ENCODE data around the gene SEC24A.
A peak's percentile ranks its signal among the peaks of the same experiment; 100 is the strongest.
"Not testable (repeated sequence)": the region's sequence is repeated elsewhere in the genome, so short reads cannot be mapped to it uniquely, and the experiment has no call there.

SEC24A gene

GRCh38 chr5:134648425-134649162 lies at the start of gene SEC24A:
Gene SEC24A (plus strand): TSS chr5:134648785. CDS start chr5:134649077, 292 bp downstream.
- peak; percentile 77 to 78 for DNase-seq (ENCODE audit: low read depth in 1 of 2, low spot score in 1 of 2)

GRCh38 chr5:134599820-134600219 lies 48.8 kb upstream of the SEC24A start:
- not testable (repeated sequence) for DNase-seq (ENCODE audit: low read depth in 1 of 2, low spot score in 1 of 2)

- DNase-seq (ENCODE audit: low read depth in 1 of 2, low spot score in 1 of 2): no peak
These were observed 48.0 kb upstream of the SEC24A start for GRCh38 chr5:134600600-134600999.

GRCh38 chr5:134603059-134603458 lies 45.5 kb upstream of the SEC24A start:
- DNase-seq (ENCODE audit: low read depth in 1 of 2, low spot score in 1 of 2): no peak

- DNase-seq (ENCODE audit: low read depth in 1 of 2, low spot score in 1 of 2): no peak
These were observed 43.7 kb upstream of the SEC24A start for GRCh38 chr5:134604908-134605307.

GRCh38 chr5:134606726-134607125 lies 41.9 kb upstream of the SEC24A start:
- DNase-seq (ENCODE audit: low read depth in 1 of 2, low spot score in 1 of 2): no peak

GRCh38 chr5:134608555-134608954 lies 40.0 kb upstream of the SEC24A start:
- DNase-seq (ENCODE audit: low read depth in 1 of 2, low spot score in 1 of 2): no peak

- no peak for DNase-seq (ENCODE audit: low read depth in 1 of 2, low spot score in 1 of 2)
These were observed 39.2 kb upstream of the SEC24A start for GRCh38 chr5:134609232-134609851.

GRCh38 chr5:134610725-134611124 lies 37.9 kb upstream of the SEC24A start:
- no peak for DNase-seq (ENCODE audit: low read depth in 1 of 2, low spot score in 1 of 2)

GRCh38 chr5:134611515-134611914 lies 37.1 kb upstream of the SEC24A start:
- DNase-seq (ENCODE audit: low read depth in 1 of 2, low spot score in 1 of 2): no peak

GRCh38 chr5:134614450-134615085 lies 34.0 kb upstream of the SEC24A start:
- no peak for DNase-seq (ENCODE audit: low read depth in 1 of 2, low spot score in 1 of 2)

GRCh38 chr5:134620634-134621033 lies 28.0 kb upstream of the SEC24A start:
- no peak for DNase-seq (ENCODE audit: low read depth in 1 of 2, low spot score in 1 of 2)

- no peak for DNase-seq (ENCODE audit: low read depth in 1 of 2, low spot score in 1 of 2)
These were observed 23.0 kb upstream of the SEC24A start for GRCh38 chr5:134625559-134625958.

GRCh38 chr5:134626369-134627014 lies 22.1 kb upstream of the SEC24A start:
- no peak for DNase-seq (ENCODE audit: low read depth in 1 of 2, low spot score in 1 of 2)

GRCh38 chr5:134634227-134634626 lies 14.4 kb upstream of the SEC24A start:
- DNase-seq (ENCODE audit: low read depth in 1 of 2, low spot score in 1 of 2): no peak

- not testable (repeated sequence) for DNase-seq (ENCODE audit: low read depth in 1 of 2, low spot score in 1 of 2)
These were observed 13.2 kb upstream of the SEC24A start for GRCh38 chr5:134635366-134635765.

- no peak for DNase-seq (ENCODE audit: low read depth in 1 of 2, low spot score in 1 of 2)
These were observed 11.4 kb upstream of the SEC24A start for GRCh38 chr5:134637116-134637721.

GRCh38 chr5:134638760-134639201 lies 9.8 kb upstream of the SEC24A start:
- no peak for DNase-seq (ENCODE audit: low read depth in 1 of 2, low spot score in 1 of 2)

- no peak for DNase-seq (ENCODE audit: low read depth in 1 of 2, low spot score in 1 of 2)
These were observed 5.6 kb upstream of the SEC24A start for GRCh38 chr5:134642931-134643530.

- DNase-seq (ENCODE audit: low read depth in 1 of 2, low spot score in 1 of 2): peak; percentile 8 to 38
These were observed 698 bp upstream of the SEC24A start for GRCh38 chr5:134647750-134648424.

Measured in activated CD4-positive, alpha-beta T cell treated with anti-CD3 and anti-CD28 coated beads, Interleukin-2, amount 50 U/mL, for 24 hours (primary cell).